ENCODE data around the gene ST8SIA5. TPM values are rescaled to one million over a fixed set of nuclear protein-coding genes. Genes with fewer than 3 reads are reported as not detected.

ST8SIA5 gene
- total and polyA plus RNA-seq, 2 donors (not counting 3 experiments of a cell fraction or from before 2014, with no cell fraction given), result 0.25 to 0.62 TPM

DNA sequence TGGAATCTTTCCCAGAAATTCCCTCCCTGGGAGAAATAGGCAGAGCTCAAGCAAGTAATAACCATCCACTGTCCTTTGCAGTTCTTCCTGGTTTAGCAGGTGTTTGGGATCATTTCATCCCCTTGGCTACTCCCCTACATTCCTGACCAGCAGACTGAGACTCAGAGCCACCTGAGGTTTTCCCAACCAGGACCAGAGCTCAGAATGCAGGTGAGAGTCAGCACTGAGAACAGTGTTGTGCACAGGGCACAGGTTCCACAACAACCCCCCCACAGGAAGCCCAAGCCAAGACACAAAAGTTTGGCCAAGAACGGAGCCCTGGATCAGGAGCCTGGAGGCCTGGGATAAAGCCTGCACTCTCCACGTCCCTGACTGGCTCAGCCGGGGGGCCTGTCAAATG is 78.8 kb downstream of the ST8SIA5 start:
- H3K27ac ChIP-seq (ENCODE audit: insufficient read depth, low read depth, low read length), result no peak overlapping the region
- TF ChIP-seq FOS (IDR thresholded peaks at IDR 0.05; ENCODE audit: borderline replicate concordance, insufficient read depth, low read length) (no peak), POLR2AphosphoS5 (IDR thresholded peaks at IDR 0.05; ENCODE audit: insufficient read depth, low read depth, low read length) (no peak), MYC (IDR thresholded peaks at IDR 0.05; ENCODE audit: low read depth, low read length) (no peak), EZH2 (IDR thresholded peaks at IDR 0.05; ENCODE audit: borderline replicate concordance, low read depth, low read length, severe bottlenecking) (no peak), POLR2A (IDR thresholded peaks at IDR 0.05; ENCODE audit: low read depth, low read length) (no peak), JUN (IDR thresholded peaks at IDR 0.05; ENCODE audit: borderline replicate concordance, insufficient read depth, insufficient read length, low read depth) (no peak), MAX (IDR thresholded peaks at IDR 0.05; ENCODE audit: insufficient read depth, insufficient read length) (no peak), CTCF (IDR thresholded peaks at IDR 0.05; ENCODE audit: extremely low read depth in 1 of 2, insufficient read depth in 1 of 2, low read depth in 1 of 2, low read length in 2 of 2) (no peak), GATA2 (IDR thresholded peaks at IDR 0.05; ENCODE audit: insufficient read depth, insufficient read length, low read depth, low read length) (no peak)
- no peak overlapping the region for H3K4me2 ChIP-seq (ENCODE audit: insufficient read depth, low read length)
- H3K36me3 ChIP-seq (ENCODE audit: control insufficient read depth in 2 of 2, extremely low read depth in 1 of 2, insufficient read depth in 2 of 2, low read length in 2 of 2), result no peaks in the 10 kb centered on the region
- H3K9me1 ChIP-seq (replicated peaks; ENCODE audit: control insufficient read depth, extremely low read depth, insufficient read depth, low read length), result no peaks in the 10 kb centered on the region
- no peak overlapping the region for H2AFZ ChIP-seq (ENCODE audit: low read depth, low read length)
- no TSS peak for BruUV-seq (replicated peaks)
- H3K4me3 ChIP-seq (replicated peaks in 1 of 3; ENCODE audit: insufficient read depth in 1 of 3, low read depth in 1 of 3, low read length in 3 of 3), result no peak overlapping the region
- no peak overlapping the region for H3K9ac ChIP-seq (replicated peaks; ENCODE audit: extremely low read depth, insufficient read depth, low read length)
- FAIRE-seq, result no peak
- dilution Hi-C loops (cut with MboI; ENCODE audit: extremely low pct_ligation_motif_present, low sequenced_read_pairs), result no loop called here
- no peaks in the 10 kb centered on the region for H3K79me2 ChIP-seq (ENCODE audit: control insufficient read depth, insufficient read depth, low read length)
- no peaks in the 10 kb centered on the region for H3K27me3 ChIP-seq (ENCODE audit: control insufficient read depth in 2 of 2, insufficient read depth in 2 of 2, low read length in 2 of 2)
- POLR2A ChIA-PET, result no interaction called here
- H3K4me1 ChIP-seq (ENCODE audit: control insufficient read depth, extremely low read depth, insufficient read depth, low read length), result peaks cover 8% of the 10 kb centered on the region
- no peaks in the 10 kb centered on the region for H4K20me1 ChIP-seq (replicated peaks; ENCODE audit: control insufficient read depth, extremely low read depth, insufficient read depth, low read length)
- DNase-seq (ENCODE audit: low read depth, low spot score), result no peak
- CTCF ChIA-PET, result no interaction called here
- intact Hi-C loops (cut with micrococcal nuclease), result no loop called here
- no peaks in the 10 kb centered on the region for H3K9me3 ChIP-seq (replicated peaks; ENCODE audit: control insufficient read depth, insufficient read depth, low read length)

Measured in endothelial cell of umbilical vein (primary cell).